K562 (cell line): ENCODE data around the gene EDEM2. TPM values are rescaled to one million over a fixed set of nuclear protein-coding genes. Genes with fewer than 3 reads are reported as not detected.

Experiments
- CREBBP ChIP-seq: IDR thresholded peaks from one replicate; pipeline ENCODE4 v1.6.1; 2012; ENCODE audit warnings: low read depth, mild to moderate bottlenecking, control low read depth, inconsistent platforms, low read length
- ETS1 ChIP-seq: conservative IDR thresholded peaks from 2 replicates; pipeline ENCODE4 v1.6.1; 2011; ENCODE audit warnings: low read depth, mild to moderate bottlenecking, low read length; ENCODE audit not compliant: control insufficient read depth
- FOXJ3 ChIP-seq: sonication (generic); formaldehyde crosslinking; IDR thresholded peaks from 2 replicates; pipeline ENCODE4 v1.4.0; 2020; ENCODE audit warnings: mild to moderate bottlenecking, missing genetic modification reagents
- GABPB2 ChIP-seq: fragments of 250-450 bp; sonication (Bioruptor Pico); conservative IDR thresholded peaks from 2 replicates; pipeline ENCODE4 v1.5.1; 2021; ENCODE audit warnings: mild to moderate bottlenecking
- LARP7 ChIP-seq: fragments of 450-650 bp; IDR thresholded peaks from 2 replicates; pipeline ENCODE4 v1.6.1; 2016
- MECOM ChIP-seq: fragments of 250-450 bp; sonication (Bioruptor Pico); IDR thresholded peaks from 2 replicates; pipeline ENCODE4 v1.8.0; 2022; ENCODE audit warnings: inconsistent platforms
- MEF2A ChIP-seq: IDR thresholded peaks from 2 replicates; pipeline ENCODE4 v1.6.1; 2011; ENCODE audit warnings: low read depth, mild to moderate bottlenecking, low read length, moderate library complexity; ENCODE audit not compliant: control insufficient read depth
- MEF2D ChIP-seq: conservative IDR thresholded peaks from 2 replicates; pipeline ENCODE4 v1.6.1; 2016; ENCODE audit warnings: low read depth, missing genetic modification characterization, missing compliant biosample characterization
- NFE2L1 ChIP-seq: fragments of 450-650 bp; IDR thresholded peaks from 2 replicates; pipeline ENCODE4 v1.6.1; 2016; ENCODE audit warnings: missing genetic modification characterization, low read depth, mild to moderate bottlenecking, missing compliant biosample characterization, moderate library complexity, borderline replicate concordance
- PHB ChIP-seq: fragments of 250-450 bp; sonication (Bioruptor Pico); IDR thresholded peaks from 2 replicates; pipeline ENCODE4 v1.5.0; 2021
- PHB2 ChIP-seq: fragments of 450-650 bp; IDR thresholded peaks from 2 replicates; pipeline ENCODE4 v1.6.1; 2017; ENCODE audit warnings: low read depth
- SLC30A9 ChIP-seq: fragments of 250-450 bp; sonication (Bioruptor Pico); IDR thresholded peaks from 2 replicates; pipeline ENCODE4 v1.8.0; 2022; ENCODE audit warnings: mild to moderate bottlenecking, moderate library complexity
- SUPT5H ChIP-seq: fragments of 450-650 bp; IDR thresholded peaks from 2 replicates; pipeline ENCODE4 v1.6.1; 2016
- UBTF ChIP-seq, 2 experiments: IDR thresholded peaks; 2 replicates each; pipeline ENCODE4 v1.6.1; 2012; ENCODE audit warnings: improper control_type of control experiment in 2 of 2, low read depth in 2 of 2, low read length in 2 of 2, borderline replicate concordance in 1 of 2
- ZBTB7A ChIP-seq: IDR thresholded peaks from 2 replicates; pipeline ENCODE4 v1.6.1; 2011; ENCODE audit warnings: low read depth, mild to moderate bottlenecking, low read length, moderate library complexity, borderline replicate concordance; ENCODE audit not compliant: control insufficient read depth
- ZNF41 ChIP-seq: fragments of 250-450 bp; sonication (Bioruptor Pico); conservative IDR thresholded peaks from 2 replicates; pipeline ENCODE4 v1.4.0; 2020; ENCODE audit warnings: mild to moderate bottlenecking
- ZNF561 ChIP-seq: fragments of 450-650 bp; formaldehyde crosslinking; conservative IDR thresholded peaks from 2 replicates; pipeline ENCODE4 v1.4.0; 2020; ENCODE audit warnings: mild to moderate bottlenecking, moderate library complexity
- ZNF589 ChIP-seq: fragments of 200-800 bp; sonication (Bioruptor generic); IDR thresholded peaks from 2 replicates; pipeline ENCODE4 v1.6.1; 2016; ENCODE audit warnings: low read depth, missing genetic modification characterization, missing compliant biosample characterization
- ZNF695 ChIP-seq: fragments of 450-650 bp; formaldehyde crosslinking; IDR thresholded peaks from 2 replicates; pipeline ENCODE4 v1.4.0; 2020; ENCODE audit warnings: mild to moderate bottlenecking, moderate library complexity
- ZNF740 ChIP-seq, 3 experiments: fragments of 200-800 bp in 1 of 3; sonication (Bioruptor generic) in 1 of 3; sonication (generic) in 1 of 3; formaldehyde crosslinking in 1 of 3; IDR thresholded peaks; 2 replicates each; pipeline versions ENCODE4 v1.6.1 to v1.8.0; 2016 to 2022; ENCODE audit warnings: mild to moderate bottlenecking in 2 of 3, missing compliant biosample characterization in 2 of 3, missing genetic modification characterization in 2 of 3, missing genetic modification reagents in 1 of 3
- ZNF780A ChIP-seq: fragments of 250-450 bp; sonication (Bioruptor Pico); IDR thresholded peaks from 2 replicates; pipeline ENCODE4 v1.5.0; 2021; ENCODE audit warnings: mild to moderate bottlenecking
- polyA plus RNA-seq, 8 experiments: library from polyadenylated mRNA; depleted of rRNA in 4 of 8; stranded (reverse) in 5 of 8; unstranded in 3 of 8; fragments of >200 nt; fragmentation: Nextera tagmentation in 2 of 8; fragmentation: Illumina TruSeq in 1 of 8; extraction: Ambion mirVana in 2 of 8; extraction: Trizol in 1 of 8; gene quantifications; 2 replicates each; pipeline versions ENCODE4 v1.2.1 to v1.2.3, GENCODE V29; 2011 to 2014; ENCODE audit warnings: inconsistent platforms in 1 of 8, missing spikeins in 1 of 8
- total RNA-seq, 7 experiments: library from RNA; depleted of rRNA in 6 of 7; stranded (reverse); fragments of >200 nt in 6 of 7; fragmentation: Illumina TruSeq in 2 of 7; extraction: Trizol in 2 of 7; gene quantifications; 2 replicates each; pipeline versions ENCODE4 v1.2.1 to v1.2.3, GENCODE V29; 2011 to 2021; ENCODE audit warnings: low replicate concordance in 1 of 7

EDEM2 gene
- total and polyA plus RNA-seq, 9 of the 15 experiments (the other 6 are each of a cell fraction or from before 2014, with no cell fraction given): 6.9 to 11.0 (median 9.7) TPM

GRCh38 chr20:35121186-35121585, 25.9 kb downstream of the EDEM2 start (continued):
- TF ChIP-seq ZBTB7A (0 out of 2 replicates have a peak, but pooled peaks have one; percentile 27), UBTF (IDR thresholded peaks at IDR 0.05; ENCODE audit: borderline replicate concordance in 1 of 2, low read depth in 2 of 2, low read length in 2 of 2) (no peak), ZNF41 (CRISPR knock-in tag) (no peak), GABPB2 (CRISPR knock-in tag) (no peak), ETS1 (no peak), SLC30A9 (no peak), MEF2A (peak; percentile 32; the same call in 1 of the 2 replicates), MEF2D (tag) (no peak), ZNF561 (CRISPR knock-in tag) (no peak), LARP7 (no peak), PHB (CRISPR knock-in tag) (no peak), ZNF780A (CRISPR knock-in tag) (no peak), NFE2L1 (no peak), ZNF589 (CRISPR knock-in tag) (no peak), ZNF695 (CRISPR knock-in tag) (no peak), CREBBP (no peak), ZNF740 (CRISPR knock-in tag; IDR thresholded peaks at IDR 0.05) (no peak), ZNF740 (tag; IDR thresholded peaks at IDR 0.05) (no peak), SUPT5H (no peak), MECOM (CRISPR knock-in tag) (no peak), FOXJ3 (CRISPR knock-in tag) (no peak), PHB2 (no peak)
